HuH-7.5 (cell line): Measurements from ENCODE around the gene PCCA.
"Not testable (repeated sequence)": the region's sequence is repeated elsewhere in the genome, so short reads cannot be mapped to it uniquely, and the experiment has no call there.

Experiments used
- DNase-seq: peaks from one replicate; pipeline ENCODE4 v3.0.0; 2011; ENCODE audit warnings: low spot score

The PCCA gene

GRCh38 chr13:100510208-100510957 lies 421.5 kb downstream of the PCCA start:
- no peak for DNase-seq

- DNase-seq = no peak
Observed at GRCh38 chr13:100511466-100511865, 422.6 kb downstream of the PCCA start.

GRCh38 chr13:100512422-100512821 lies 423.5 kb downstream of the PCCA start:
- no peak for DNase-seq

- no peak for DNase-seq
Observed at GRCh38 chr13:100513171-100513570, 424.3 kb downstream of the PCCA start.

- DNase-seq = no peak
Observed at GRCh38 chr13:100513987-100514670, 425.2 kb downstream of the PCCA start.

- peak; percentile 80 for DNase-seq
Observed at GRCh38 chr13:100514788-100515409, 426.0 kb downstream of the PCCA start.

GRCh38 chr13:100515410-100515800 lies 426.5 kb downstream of the PCCA start:
- no peak for DNase-seq

- DNase-seq = peak; percentile 48
Observed at GRCh38 chr13:100517135-100517534, 428.2 kb downstream of the PCCA start.

- DNase-seq = no peak
Observed at GRCh38 chr13:100517728-100518127, 428.8 kb downstream of the PCCA start.

- no peak for DNase-seq
Observed at GRCh38 chr13:100518394-100519062, 429.6 kb downstream of the PCCA start.

GRCh38 chr13:100519626-100520025 lies 430.7 kb downstream of the PCCA start:
- no peak for DNase-seq

GRCh38 chr13:100520936-100521850 lies 432.3 kb downstream of the PCCA start:
- DNase-seq = no peak

- no peak for DNase-seq
Observed at GRCh38 chr13:100521851-100522617, 433.1 kb downstream of the PCCA start.

- no peak for DNase-seq
Observed at GRCh38 chr13:100522618-100523309, 433.9 kb downstream of the PCCA start.

- DNase-seq = no peak
Observed at GRCh38 chr13:100523411-100523810, 434.5 kb downstream of the PCCA start.

- DNase-seq = no peak
Observed at GRCh38 chr13:100523981-100524386, 435.1 kb downstream of the PCCA start.

GRCh38 chr13:100524688-100525087 lies 435.8 kb downstream of the PCCA start:
- not testable (repeated sequence) for DNase-seq

- peak; percentile 55 for DNase-seq
Observed at GRCh38 chr13:100525453-100526317, 436.8 kb downstream of the PCCA start.
